NOMO-1 (cell line): Measurements from ENCODE around the gene LITAFD.
"Not testable (repeated sequence)": the region's sequence is repeated elsewhere in the genome, so short reads cannot be mapped to it uniquely, and the experiment has no call there.

Experiments used
- DNase-seq, 2 experiments: peaks; one replicate each; lab custom pipeline; 2025; ENCODE audit not compliant: unreplicated experiment in 2 of 2; lab: John Stamatoyannopoulos, UW

LITAFD gene

GRCh38 chr16:8869212-8869987, 12.8 kb upstream of the LITAFD start:
- DNase-seq, result peak in 1 of 2 experiments; percentile 17

GRCh38 chr16:8869988-8870241, 12.2 kb upstream of the LITAFD start:
- DNase-seq, result not testable (repeated sequence)

- DNase-seq, result no peak
These were observed 10.1 kb upstream of the LITAFD start for GRCh38 chr16:8872071-8872470.

GRCh38 chr16:8872967-8873865, 8.9 kb upstream of the LITAFD start:
- no peak for DNase-seq

- not testable (repeated sequence) for DNase-seq
These were observed 8.3 kb upstream of the LITAFD start for GRCh38 chr16:8873866-8874195.

GRCh38 chr16:8874388-8874787, 7.8 kb upstream of the LITAFD start:
- DNase-seq, result no peak

- not testable (repeated sequence) for DNase-seq
These were observed 6.8 kb upstream of the LITAFD start for GRCh38 chr16:8875317-8875716.

GRCh38 chr16:8877894-8878522, 4.1 kb upstream of the LITAFD start:
- DNase-seq, result no peak

- DNase-seq, result no peak
These were observed 3.6 kb upstream of the LITAFD start for GRCh38 chr16:8878523-8878911.

GRCh38 chr16:8880839-8881510, 1.2 kb upstream of the LITAFD start:
- DNase-seq, result no peak

GRCh38 chr16:8882725-8883377, 700 bp downstream of the LITAFD start:
- no peak for DNase-seq

- DNase-seq, result no peak
These were observed 3.8 kb downstream of the LITAFD start for GRCh38 chr16:8885674-8886592.

- DNase-seq, result no peak
These were observed 4.7 kb downstream of the LITAFD start for GRCh38 chr16:8886593-8887430.

- DNase-seq, result no peak
These were observed 5.2 kb downstream of the LITAFD start for GRCh38 chr16:8887431-8887765.

GRCh38 chr16:8887952-8888560, 5.9 kb downstream of the LITAFD start:
- DNase-seq, result no peak

GRCh38 chr16:8888951-8889892, 7.1 kb downstream of the LITAFD start:
- no peak for DNase-seq

- no peak for DNase-seq
These were observed 7.9 kb downstream of the LITAFD start for GRCh38 chr16:8889893-8890548.
